Measurements from ENCODE around the gene HTRA1. TPM values are rescaled to one million over a fixed set of nuclear protein-coding genes. Genes with fewer than 3 reads are reported as not detected.

Gene HTRA1
- total and polyA plus RNA-seq, 8 donors = 26.3 to 81.2 (median 55.3) TPM

DNA sequence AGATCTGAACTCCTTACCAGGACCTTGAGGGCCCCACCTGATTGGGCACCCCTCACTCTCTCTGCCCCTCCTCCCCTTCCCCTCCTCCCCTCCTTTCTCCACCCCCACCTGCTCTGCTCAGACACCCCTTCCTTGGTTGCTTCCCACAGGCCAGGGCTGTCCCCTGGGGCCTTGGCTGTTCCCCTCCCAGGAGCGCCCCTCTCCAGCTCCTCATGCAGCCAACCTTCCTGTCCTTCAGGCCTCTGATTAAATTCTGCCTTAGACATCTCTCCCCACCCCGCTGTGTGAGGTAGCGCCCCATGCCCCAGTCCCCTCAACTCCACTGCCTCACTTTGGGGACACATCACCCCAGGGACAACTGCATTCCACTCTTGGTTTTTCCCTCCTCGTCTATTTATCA lies 32.4 kb downstream of the HTRA1 start:
- WGBS, 5 donors = 77 to 91% (median 90%) methylated on average over 4 of the region's 4 CpGs
- Histone ChIP-seq H3K36me3 (peaks cover 0 to 10% (median 0%) of the 10 kb centered on the region in 4 donors), H3K4me3 (no peak overlapping the region), H3K27me3 (no peaks in the 10 kb centered on the region), H3K4me1 (peaks cover 6 to 76% (median 44%) of the 10 kb centered on the region in 4 donors), H3K27ac (peak overlapping the region in 4 of 5 donors; percentile 52 to 86 (median 76)), H3K9me3 (no peaks in the 10 kb centered on the region)
- DNase-seq = no peak
- intact Hi-C loops (cut with DNase I; ENCODE audit: low total_unique reads) = no loop called here
- TF ChIP-seq POLR2AphosphoS5 (IDR thresholded peaks at IDR 0.05) = no peak
- TF ChIP-seq POLR2A (IDR thresholded peaks at IDR 0.05) = no peak
- no peak for TF ChIP-seq EP300 (IDR thresholded peaks at IDR 0.05)
- TF ChIP-seq, protein P1, sequence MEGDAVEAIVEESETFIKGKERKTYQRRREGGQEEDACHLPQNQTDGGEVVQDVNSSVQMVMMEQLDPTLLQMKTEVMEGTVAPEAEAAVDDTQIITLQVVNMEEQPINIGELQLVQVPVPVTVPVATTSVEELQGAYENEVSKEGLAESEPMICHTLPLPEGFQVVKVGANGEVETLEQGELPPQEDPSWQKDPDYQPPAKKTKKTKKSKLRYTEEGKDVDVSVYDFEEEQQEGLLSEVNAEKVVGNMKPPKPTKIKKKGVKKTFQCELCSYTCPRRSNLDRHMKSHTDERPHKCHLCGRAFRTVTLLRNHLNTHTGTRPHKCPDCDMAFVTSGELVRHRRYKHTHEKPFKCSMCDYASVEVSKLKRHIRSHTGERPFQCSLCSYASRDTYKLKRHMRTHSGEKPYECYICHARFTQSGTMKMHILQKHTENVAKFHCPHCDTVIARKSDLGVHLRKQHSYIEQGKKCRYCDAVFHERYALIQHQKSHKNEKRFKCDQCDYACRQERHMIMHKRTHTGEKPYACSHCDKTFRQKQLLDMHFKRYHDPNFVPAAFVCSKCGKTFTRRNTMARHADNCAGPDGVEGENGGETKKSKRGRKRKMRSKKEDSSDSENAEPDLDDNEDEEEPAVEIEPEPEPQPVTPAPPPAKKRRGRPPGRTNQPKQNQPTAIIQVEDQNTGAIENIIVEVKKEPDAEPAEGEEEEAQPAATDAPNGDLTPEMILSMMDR (IDR thresholded peaks at IDR 0.05) = no peak

DNA sequence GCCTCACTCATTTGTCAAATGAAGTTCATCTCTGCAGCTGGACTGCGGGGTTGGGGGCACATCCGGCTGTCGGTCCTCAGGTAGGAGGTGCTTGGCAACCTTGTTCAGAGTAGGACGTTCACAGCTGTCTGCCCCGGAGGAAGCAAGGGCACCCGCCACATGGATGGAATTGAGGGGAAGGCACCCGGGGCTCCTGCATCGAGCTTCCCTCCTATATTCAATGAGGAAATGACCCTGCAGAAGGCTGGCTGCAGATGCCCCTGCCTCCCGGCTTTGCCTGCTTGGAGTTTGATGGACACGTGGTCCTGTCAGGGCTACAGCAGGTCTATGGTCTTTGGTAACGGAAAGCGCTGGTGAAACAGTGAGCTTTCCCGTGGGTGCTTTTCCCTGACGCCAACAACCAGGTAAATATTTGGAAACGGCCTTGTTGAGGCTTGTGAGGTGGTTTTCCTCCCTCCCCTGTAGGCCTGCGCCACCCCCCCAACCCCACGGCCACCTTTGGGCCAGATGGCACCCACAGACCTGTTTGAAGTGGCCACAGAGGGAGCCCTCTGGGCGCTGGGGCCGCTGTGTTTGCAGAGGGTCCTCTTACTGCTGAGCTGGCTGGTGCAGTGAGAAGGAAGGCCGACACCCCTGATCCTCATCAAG lies 32.9 kb downstream of the HTRA1 start:
- H3K4me3 ChIP-seq = no peak overlapping the region
- peaks cover 0 to 10% (median 0%) of the 10 kb centered on the region in 4 donors for H3K36me3 ChIP-seq
- intact Hi-C loops (cut with DNase I; ENCODE audit: low total_unique reads) = no loop called here
- TF ChIP-seq POLR2A (IDR thresholded peaks at IDR 0.05) = no peak
- no peak for TF ChIP-seq POLR2AphosphoS5 (IDR thresholded peaks at IDR 0.05)
- TF ChIP-seq EP300 (IDR thresholded peaks at IDR 0.05) = no peak
- TF ChIP-seq, protein P1 (IDR thresholded peaks at IDR 0.05) = no peak
- no peaks in the 10 kb centered on the region for H3K27me3 ChIP-seq
- peak overlapping the region in 4 of 5 donors; percentile 52 to 86 (median 76) for H3K27ac ChIP-seq
- peaks cover 12 to 81% (median 49%) of the 10 kb centered on the region in 4 donors for H3K4me1 ChIP-seq
- DNase-seq = no peak
- WGBS, 5 donors = 69 to 78% (median 77%) methylated on average over 17 to 20 of the region's 20 CpGs
- H3K9me3 ChIP-seq = no peaks in the 10 kb centered on the region

DNA sequence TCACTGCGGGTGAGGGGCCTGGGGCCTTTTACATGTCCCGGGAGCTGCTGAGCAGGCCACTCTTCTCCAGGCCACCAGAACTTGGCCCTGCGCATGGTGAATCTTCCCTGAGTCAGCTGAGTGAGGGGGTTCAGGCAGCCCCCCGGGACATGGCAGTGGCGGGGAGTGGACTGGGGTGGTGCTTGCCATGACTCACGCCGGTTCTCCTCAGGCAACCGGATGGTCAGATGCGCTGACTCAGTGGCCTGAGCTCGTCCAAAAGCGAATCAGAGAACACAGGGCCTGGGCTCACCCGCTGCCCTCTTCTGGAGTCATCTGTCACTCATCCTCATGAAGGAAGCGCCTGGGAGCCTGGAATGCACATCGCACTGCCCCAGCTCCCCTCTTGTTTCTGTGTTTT lies 33.5 kb downstream of the HTRA1 start:
- Histone ChIP-seq H3K4me1 (peaks cover 14 to 85% (median 54%) of the 10 kb centered on the region in 4 donors), H3K4me3 (no peak overlapping the region), H3K27ac (peak overlapping the region in 4 of 5 donors; percentile 52 to 86 (median 76)), H3K9me3 (no peaks in the 10 kb centered on the region), H3K27me3 (no peaks in the 10 kb centered on the region), H3K36me3 (peaks cover 0 to 10% (median 0%) of the 10 kb centered on the region in 4 donors)
- DNase-seq = no peak
- 75 to 83% (median 79%) methylated on average over 10 to 14 of the region's 14 CpGs for whole genome bisulfite sequencing, 5 donors
- intact Hi-C loops (cut with DNase I; ENCODE audit: low total_unique reads) = no loop called here
- TF ChIP-seq EP300 (IDR thresholded peaks at IDR 0.05) = no peak
- TF ChIP-seq POLR2AphosphoS5 (IDR thresholded peaks at IDR 0.05) = no peak

DNA sequence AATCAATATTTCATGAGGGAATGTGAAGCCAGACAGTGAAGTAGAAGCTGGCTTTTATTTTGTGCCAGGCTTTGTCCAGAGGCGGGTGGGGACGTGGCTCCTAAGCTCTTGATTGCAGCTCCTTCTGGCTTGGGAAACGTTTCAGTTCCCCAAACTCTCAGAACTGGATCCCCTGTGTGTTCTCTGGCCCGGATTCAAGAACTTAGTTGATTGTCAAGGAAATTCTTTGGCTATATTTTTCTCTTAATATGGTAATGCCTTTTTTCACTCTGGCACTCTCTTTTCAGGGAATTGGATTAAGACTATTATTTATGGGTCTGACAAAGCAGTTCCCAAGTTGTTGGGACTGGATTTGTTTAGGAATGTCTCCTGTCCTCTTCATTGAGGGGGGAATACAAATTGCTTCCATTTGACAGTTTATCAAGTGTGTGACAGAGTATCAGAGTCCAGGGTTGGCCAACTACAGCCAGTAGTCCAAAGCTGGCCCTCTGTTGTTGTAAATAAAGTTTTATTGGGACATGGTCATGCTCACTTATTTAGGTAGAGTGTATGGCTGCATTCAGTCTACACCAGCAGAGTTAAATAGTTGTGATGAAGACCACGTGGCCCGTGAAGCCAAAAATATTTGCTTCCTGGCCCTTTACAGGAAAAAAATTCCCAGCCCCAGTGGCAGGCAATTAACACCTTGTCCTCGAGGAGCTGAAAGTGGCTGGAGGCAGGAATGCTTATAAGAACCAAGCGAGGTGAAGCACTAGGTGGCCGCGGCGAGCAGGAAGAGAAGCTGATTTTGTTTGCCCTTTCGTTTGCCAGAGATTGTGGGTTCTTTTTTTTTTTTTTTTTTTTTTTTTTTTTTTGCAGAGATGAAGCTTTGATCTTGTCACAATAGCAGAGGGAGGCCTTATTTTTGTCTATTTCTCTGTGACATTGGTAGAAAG lies 34.3 kb downstream of the HTRA1 start:
- TF ChIP-seq EP300 (IDR thresholded peaks at IDR 0.05) = no peak
- TF ChIP-seq POLR2AphosphoS5 (IDR thresholded peaks at IDR 0.05) = peak in 1 of 3 donors; percentile 32
- TF ChIP-seq, protein P1 (IDR thresholded peaks at IDR 0.05) = no peak
- TF ChIP-seq POLR2A (IDR thresholded peaks at IDR 0.05) = no peak
- peak in 1 of 2 donors; percentile 53 for DNase-seq
- Histone ChIP-seq H3K4me3 (no peak overlapping the region), H3K36me3 (peaks cover 0 to 3% (median 0%) of the 10 kb centered on the region in 4 donors), H3K9me3 (no peaks in the 10 kb centered on the region), H3K4me1 (peaks cover 14 to 84% (median 52%) of the 10 kb centered on the region in 4 donors), H3K27me3 (no peaks in the 10 kb centered on the region), H3K27ac (peak overlapping the region in 4 of 5 donors; percentile 52 to 86 (median 76))
- intact Hi-C loops (cut with DNase I; ENCODE audit: low total_unique reads) = no loop called here
- WGBS, 5 donors = 13 to 36% (median 24%) methylated on average over 12 of the region's 12 CpGs

All from stomach (tissue), 9 donors.